HL-60/S4 (cell line): ENCODE data around the gene AADAC.
"Not testable (repeated sequence)": the region's sequence is repeated elsewhere in the genome, so short reads cannot be mapped to it uniquely, and the experiment has no call there.

Experiments used
- in situ Hi-C: fragments of 300-500 bp; cut with MboI; formaldehyde crosslinking; loops from 2 replicates; pipeline ENCODE4 v1.14.3; 2022; ENCODE audit warnings: low sequenced_read_pairs

The AADAC gene, protein sequence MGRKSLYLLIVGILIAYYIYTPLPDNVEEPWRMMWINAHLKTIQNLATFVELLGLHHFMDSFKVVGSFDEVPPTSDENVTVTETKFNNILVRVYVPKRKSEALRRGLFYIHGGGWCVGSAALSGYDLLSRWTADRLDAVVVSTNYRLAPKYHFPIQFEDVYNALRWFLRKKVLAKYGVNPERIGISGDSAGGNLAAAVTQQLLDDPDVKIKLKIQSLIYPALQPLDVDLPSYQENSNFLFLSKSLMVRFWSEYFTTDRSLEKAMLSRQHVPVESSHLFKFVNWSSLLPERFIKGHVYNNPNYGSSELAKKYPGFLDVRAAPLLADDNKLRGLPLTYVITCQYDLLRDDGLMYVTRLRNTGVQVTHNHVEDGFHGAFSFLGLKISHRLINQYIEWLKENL

DNA sequence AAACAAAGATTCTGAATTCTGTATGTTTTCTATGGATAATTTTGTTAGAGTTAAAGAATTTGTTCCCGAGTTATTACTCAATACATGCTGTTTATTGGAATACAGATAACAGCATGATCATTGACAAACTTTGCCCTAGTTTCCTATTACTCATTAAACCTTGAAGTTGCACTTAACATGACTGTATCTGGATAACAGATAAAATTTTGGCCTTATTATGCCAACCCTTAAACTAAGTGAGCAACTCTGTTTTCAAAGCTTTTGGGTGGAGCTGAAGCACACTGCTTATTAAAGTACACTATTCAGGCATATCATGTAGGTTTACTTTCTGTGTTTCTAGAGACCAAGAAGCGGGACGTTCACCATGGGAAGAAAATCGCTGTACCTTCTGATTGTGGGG is at the start of gene AADAC:
Gene AADAC, plus strand, starts transcription at position 318 of the 400 bp plus-strand sequence. Its CDS starts 47 bp downstream, at position 365.
- in situ Hi-C loops = no loop called here

DNA sequence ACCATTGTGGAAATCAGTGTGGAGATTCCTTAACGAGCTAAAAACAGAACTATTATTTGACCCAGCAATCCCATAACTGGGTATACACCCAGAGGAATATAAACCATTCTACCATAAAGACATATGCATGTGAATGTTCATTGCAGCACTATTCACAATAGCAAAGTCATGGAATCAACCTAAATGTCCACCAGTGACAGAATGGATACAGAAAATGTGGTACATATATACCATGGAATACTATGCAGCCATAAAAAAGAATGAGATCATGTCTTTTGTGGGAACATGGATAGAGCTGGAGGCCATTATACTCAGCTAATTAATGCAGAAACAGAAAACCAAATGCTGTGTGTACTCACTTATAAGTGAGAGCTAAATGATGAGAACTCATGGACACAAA is 49.2 kb upstream of the AADAC start:
- in situ Hi-C loops = not testable (repeated sequence)

DNA sequence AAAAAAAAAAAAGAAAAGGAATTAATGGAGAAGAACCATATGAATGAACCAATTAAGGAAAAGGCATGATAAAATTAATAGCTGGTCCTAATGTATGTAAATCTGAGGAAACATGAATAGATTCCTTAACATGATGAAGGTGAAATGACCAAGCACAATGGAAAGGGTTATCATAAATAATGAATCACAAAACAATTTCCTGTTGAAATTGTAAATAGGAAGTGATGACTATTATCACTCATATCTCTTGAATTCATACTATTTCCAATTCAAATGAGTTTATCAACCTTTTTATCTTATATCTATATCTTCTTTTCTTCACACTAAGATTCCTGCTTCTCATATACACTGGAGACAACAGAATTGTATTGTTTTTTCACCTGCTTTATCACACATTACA is 48.2 kb upstream of the AADAC start:
- in situ Hi-C loops = no loop called here

DNA sequence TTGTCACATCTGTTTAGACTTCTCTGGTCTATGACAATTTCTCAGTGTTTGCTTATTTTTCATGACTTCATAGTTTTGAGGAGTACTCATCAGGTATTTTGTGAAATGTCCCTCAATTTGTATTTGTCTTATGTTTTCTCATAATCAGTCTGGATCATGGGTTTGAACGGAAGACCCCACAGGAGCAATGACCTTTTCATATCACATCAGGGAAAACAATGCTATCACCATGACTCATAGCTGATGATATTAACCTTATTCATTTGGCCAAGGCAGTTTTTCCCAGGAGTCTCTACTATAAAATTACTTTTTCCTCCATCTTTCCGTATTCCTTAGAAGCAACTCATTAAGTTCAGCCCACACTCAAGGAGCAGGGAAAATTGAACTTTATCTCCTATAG is 47.5 kb upstream of the AADAC start:
- in situ Hi-C loops = no loop called here

DNA sequence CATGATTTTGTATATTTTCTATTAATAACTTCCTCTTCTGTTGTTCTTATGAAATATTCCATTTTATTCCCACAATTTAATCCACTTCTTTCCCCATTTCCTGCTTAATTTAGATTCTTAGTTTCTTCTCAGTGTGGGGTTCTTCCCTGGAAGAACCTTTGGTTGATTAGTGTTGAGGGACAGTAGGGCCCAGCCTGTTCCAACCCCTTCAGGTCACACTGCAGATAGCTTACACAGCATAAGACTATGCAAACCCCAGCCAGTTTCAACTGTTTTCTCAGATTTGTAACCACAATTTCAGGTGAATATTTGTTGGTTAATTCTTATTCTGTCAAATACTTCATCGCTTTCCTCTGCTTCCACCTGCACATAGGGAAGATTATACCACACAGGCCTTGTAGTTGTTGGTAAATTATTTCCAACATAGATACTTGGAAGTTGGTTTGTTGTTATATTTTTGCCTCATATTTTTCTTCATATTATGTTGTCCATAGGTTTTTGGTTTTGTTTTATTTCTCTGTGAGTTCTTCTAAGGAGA is 45.5 kb upstream of the AADAC start:
- in situ Hi-C loops = no loop called here

DNA sequence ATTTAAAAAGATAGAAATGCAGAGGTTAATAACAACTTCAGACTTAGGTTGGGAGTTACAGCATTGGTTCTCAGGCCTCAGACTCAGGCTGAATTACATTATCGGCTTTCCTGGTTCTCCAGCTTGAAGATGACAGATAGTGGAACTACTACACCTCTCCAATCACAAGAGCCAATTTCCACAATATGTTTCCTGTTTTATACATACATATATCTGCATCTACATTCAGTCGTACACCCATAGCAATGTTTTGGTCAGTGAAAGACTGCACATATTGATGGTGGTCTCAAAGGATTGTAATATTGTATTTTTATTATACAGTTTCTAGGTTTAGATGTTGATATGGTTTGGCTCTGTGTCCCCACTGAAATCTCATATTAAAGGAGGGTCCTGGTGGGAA is 44.7 kb upstream of the AADAC start:
- in situ Hi-C loops = no loop called here

DNA sequence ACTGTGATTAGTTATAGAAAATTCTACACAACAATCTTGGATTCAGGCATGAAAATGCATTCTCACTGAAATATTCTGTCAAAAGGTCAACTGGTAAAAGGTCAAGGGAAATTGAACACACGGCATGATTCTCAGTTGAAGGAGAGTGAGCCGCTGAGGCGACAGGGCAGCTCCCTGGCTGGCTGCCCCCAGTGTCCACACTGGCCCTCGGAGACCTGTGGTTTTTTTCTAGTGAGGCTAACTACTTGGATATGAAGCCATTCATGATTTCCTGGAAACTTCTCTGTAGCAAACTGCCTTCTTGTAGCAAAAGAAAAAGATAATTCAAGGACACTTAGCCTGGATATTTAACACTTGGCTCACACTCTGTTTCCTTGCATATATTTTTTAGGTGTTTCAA is 43.0 kb upstream of the AADAC start:
- in situ Hi-C loops = no loop called here

DNA sequence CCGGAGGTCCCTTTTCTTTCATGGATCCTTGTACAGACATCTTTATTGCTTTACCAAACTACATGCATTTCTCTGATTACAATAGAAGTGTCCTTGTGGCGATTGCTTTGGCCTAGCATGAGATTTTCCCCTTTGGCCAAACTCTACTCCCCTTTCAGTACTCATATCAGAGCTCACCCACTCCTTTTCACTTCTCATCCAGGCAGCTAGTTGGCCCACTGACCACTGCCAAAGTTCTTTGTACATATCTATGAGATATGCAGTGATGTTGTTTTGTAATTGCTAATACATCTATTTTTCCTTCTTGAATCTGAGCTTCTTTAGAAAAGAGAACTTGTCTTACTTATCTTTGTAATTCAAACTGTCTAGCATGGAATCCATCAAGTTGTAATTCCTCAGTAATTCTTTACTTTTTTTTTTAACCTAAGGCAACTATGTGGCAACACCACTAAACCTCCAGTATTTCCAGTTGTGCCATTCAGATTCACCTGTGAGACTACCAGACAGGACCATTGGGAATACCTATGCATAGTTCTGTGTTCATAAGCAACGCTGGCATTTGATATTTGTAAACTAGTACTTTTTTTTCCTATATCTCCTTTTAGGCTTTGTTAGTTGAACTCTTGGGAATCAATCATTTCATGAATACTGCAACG is 41.0 kb upstream of the AADAC start:
- in situ Hi-C loops = no loop called here

DNA sequence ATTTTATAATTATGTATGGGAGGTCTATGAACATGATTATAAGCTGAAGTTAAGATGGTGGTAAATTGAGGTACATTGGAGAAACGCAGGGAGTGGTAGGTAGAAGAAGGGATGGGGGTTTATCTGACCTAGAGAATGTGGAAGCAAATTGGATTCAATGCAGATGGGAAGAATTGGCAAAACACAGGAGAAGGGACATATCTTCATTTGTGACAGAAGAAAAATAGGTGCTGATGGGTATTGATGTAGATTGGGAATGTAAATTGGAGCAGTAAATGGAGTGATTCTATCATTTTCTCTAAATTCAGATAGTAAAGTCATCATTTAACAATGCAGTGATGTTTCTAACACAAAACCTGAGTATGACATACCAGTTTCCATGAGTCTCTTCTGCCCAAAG is 39.7 kb upstream of the AADAC start:
- in situ Hi-C loops = no loop called here

DNA sequence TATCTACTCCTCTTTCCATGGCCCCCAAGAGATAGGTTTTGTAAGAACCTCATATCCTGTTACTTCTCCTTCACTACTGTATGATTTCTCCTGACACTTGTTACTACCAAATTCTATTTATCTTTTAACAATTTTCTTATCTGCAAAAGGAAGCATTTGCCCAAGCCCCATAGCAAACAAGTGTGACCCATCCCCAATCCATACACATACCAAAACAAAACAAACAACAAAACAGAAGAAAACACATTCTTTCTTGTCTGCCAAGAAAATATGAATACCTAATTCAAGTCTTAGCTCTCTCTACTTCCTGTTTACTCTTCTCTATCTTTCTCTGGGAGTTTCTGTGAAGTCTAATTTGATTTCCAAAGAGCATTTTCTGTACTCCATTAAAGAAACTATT is 39.0 kb upstream of the AADAC start:
- in situ Hi-C loops = no loop called here

DNA sequence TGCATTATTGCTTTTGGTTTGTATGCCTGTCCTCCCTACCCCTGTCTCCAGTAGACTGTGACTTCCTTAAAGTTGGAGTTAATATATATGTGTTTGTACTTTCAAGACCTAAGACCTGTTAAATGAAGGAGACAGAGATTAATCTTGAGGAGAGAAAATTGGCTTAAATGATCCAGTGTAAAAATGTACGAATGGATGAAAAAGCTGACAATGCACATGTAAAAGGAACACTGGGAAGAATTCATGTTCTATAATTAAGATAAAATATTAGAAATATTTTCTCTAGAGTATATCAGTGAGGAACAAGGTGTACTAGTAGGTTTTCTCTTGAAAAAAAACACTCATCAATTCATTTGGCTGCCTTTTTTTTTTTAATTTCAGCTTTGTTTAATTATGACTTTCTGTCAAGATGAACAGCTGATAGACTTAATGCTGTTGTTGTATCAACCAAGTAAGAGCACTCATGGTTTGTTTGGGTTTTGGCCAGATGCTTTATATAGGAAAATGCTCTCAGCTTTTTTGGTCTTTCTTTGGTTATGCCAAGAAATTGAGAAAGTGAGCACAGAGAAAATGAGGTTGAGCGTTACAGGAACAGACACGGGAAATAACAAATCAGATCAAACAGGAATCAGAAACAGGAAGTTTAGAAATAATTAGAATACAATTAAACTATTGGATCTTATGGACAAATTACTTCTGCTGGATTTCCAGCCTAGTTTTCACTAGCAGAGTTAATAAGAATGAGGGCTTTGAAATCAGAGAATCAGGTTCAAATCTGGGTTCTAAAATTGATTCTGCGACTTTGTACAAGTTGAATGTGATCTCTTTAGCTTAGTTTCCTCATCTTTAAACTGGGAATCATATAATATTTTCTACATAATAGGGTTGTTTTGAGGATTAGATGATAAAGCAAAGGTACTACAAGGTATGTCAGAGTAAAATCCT is 38.3 kb upstream of the AADAC start:
- in situ Hi-C loops = no loop called here

DNA sequence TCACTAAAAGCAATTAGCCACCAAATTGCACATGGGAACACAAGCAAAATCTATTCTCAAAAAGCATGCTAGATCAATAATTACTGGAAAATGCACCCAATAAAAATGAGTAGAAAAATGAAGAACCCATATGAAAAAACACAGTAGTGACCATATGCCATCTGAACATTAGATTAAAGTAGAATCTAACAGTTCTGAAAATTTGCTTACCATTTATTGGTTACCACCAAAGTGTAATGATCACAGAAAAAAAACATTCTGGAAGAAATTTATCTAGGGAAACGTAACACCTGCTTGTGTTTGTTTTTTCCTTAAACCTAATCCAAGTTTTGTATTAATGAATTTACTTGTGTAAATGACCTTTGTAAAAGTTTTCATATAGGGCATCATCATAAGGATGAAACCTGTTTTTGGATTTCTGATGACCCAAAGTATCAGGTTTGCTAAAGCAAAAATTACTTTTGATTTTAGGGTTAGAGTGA is 37.6 kb upstream of the AADAC start:
- in situ Hi-C loops = no loop called here

DNA sequence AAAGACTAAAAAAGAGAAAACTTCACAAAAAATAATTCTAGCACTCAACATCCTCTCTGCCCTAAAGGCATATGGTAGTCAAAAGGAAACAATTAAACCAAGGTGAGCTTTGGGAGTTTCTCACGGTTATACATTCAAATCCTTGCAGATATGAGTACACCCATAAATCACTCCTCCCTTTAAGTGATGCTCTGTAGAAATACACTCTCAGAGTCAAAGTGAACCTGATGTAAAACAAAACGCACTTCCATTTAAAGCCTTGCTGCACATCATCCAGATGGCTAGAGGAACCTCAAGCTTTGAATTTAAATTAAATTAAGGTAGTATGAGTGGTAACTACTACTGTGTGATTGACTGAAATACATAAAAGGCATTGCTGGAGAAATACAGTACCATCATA is 36.0 kb upstream of the AADAC start:
- in situ Hi-C loops = no loop called here

DNA sequence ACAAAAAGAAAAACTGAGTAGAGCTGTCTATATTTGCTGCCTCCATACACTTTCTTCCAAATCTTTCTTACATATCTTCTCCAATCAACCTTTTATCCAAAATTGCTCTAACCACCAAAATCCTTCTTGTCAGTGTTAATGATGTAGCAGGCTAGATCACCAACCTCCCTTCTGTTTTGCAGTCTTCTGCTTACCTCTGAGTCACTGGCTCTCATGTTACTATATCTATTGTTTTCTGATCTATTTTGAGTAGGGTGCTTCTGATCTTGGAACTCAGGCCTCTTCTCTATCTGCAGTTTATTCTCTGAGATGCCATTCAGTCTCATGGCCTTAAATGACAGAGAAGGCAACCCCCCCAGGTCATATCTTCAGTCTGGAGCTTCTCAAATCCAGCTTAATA is 26.3 kb upstream of the AADAC start:
- in situ Hi-C loops = no loop called here

DNA sequence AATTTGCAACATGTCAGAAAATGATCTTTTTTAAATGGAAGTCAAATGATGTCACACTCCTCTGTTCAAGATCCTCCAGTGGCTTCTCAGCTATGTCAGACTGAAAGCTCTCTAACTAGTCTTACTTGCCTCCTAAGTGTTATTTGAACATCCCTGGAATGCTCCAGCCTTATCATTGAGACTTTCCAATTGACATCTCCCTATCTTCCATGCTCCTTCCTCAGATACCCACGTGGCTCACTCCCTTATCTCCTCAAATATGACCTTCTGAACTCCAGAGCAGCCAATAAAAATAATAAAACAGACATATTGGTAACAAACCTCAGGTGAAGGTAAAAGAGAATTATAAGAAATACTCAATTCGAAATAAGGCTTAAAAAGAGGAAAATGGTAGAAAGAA is 25.5 kb upstream of the AADAC start:
- in situ Hi-C loops = no loop called here

DNA sequence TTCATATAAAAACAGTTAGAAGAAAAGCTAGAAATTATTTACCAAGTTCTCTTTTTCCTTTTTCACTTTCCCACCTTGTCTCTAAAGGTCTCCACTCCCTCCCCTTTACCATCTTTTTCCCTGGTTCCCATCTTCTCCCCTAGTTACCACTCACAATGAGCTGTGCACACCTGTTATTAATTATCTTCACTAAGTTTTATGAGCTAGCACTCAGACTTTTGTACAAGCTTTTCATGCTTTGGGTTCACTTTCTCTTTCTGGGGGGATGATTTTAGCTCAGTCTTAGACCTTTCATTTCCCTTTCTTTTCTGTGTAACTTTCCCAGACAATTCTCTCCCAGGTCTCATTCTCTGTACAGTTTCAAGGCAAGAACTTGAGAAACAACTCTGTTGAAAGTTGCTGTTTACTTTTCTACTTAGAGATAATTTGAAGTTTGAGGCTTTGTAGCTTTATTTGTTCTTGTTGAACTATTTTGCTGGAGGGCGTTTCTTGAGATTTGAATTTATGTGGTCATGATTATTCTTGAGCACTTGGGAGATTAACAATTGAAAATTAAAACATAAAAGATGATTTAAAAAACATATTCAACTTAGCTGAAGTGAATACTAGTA is 24.0 kb upstream of the AADAC start:
- in situ Hi-C loops = no loop called here

DNA sequence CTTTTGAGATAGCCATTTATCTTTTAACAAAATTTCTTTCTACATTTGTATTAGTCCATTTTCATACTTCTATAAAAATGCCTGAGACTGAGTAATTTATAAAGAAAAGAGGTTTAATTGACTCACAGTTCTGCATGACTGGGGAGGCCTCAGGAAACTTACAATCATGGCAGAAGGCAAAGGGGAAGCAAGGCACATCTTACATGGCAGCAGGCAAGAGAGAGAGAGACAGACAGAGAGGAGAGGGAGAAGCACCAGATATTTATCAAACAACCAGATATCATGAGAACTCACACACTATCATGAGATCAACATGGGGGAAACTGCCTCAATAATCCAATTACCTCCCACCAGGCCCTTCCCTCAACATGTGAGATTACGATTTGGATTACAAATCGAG is 23.2 kb upstream of the AADAC start:
- in situ Hi-C loops = not testable (repeated sequence)

DNA sequence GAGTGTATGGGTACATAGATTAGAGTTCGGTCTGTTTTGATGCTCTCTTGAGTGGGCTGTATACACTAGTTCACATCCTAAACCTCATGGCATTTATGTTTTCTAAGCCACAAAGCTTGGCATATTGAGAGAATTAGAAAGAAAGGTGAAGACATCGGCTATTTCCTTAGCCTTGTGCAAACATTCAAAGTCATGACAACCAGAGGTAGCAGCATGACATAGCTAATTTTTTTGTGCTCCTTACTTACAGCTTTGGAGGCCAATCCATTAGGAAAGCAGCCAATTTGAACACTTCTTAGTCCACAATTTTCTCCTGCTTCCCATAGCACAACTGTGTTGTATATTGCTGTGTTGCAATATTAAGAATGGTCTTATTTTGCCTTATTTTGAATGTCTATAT is 21.5 kb upstream of the AADAC start:
- in situ Hi-C loops = no loop called here

DNA sequence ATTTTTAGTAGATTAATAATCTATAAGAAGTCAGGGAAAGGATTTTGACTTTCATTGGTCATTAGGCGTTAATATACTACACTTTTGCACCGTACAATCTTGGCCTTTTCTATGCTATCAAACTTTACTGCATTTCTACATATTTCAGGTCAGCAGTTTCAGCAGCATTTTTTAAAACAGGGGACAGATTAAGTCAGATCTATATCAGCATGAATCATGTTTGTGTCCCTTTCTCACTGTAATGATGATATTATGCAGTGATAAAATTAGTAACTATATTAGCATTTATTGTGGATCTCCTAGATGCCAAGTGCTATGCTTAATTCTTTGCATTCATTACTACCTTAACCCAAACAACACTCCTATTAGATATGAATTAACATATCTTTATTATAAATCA is 20.3 kb upstream of the AADAC start:
- in situ Hi-C loops = no loop called here

DNA sequence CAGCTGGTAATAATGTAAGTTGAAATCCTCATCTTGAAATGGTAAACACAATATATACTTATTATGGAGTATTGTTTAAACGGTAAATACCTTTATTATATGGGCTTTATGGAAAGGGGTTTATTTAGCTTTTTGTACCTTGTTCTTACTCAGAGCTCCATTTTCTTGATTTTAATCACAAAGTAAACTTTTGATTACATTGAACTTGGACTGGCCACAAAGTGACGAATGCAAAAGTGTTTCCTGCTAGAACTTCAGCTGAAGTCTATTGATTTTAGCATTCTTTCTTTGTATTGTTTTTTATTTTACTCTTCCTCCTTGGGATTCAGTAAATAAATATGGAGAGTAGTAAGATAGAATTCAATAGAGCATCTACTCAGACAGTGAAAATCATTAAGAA is 19.8 kb upstream of the AADAC start:
- in situ Hi-C loops = no loop called here

DNA sequence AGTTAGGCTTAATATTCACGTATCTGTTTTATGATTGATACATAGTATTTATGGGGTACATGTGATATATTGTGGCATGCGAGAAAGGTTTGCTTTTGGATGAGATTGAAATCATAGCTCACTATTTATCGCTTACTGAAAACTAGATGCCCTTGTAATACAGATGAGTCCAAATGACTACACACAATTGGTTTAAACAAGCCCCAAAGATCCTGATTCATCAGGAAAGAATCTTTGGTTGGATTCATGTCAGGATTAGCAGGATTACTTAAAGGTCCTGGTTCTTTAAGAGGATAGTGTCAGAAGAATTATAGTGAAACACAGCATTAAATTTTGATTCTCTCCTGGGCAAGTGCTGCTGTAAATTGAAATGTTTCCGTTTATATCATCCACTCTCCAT is 18.6 kb upstream of the AADAC start:
- in situ Hi-C loops = no loop called here
